Measurements from ENCODE around the gene ADAMTSL1. TPM values are rescaled to one million over a fixed set of nuclear protein-coding genes. Genes with fewer than 3 reads are reported as not detected.

Gene ADAMTSL1
- total RNA-seq, 2 experiments from 2014 or later = not detected

DNA sequence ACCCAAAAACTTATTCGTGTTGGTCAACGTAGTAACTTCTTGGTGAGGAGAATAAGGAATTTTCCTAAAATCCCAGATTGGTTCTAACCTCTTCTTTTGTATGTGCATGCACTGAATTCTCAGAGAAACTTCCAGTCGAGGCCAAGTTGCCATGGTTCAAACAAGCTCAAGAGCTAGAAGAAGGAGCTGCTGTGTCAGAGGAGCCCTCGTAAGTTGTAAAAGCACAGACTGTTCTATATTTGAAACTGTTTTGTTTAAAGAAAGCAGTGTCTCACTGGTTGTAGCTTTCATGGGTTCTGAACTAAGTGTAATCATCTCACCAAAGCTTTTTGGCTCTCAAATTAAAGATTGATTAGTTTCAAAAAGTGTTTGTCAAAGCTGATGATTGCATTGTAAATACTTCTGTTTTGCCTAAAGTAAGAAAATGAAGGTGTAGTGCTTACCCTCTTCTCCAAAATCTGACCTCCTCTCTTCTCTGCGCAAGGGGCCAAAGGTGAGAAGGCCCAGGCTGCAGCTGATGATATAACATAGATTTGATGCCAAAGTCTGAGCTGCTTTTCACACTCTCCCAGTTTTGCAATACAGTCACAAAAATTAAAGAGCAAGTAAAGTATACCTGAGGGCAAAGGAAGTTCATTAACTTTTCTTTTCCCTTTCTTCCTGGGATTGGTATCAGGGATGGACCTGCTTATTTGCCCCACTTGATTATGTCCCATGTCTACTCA is 210.8 kb downstream of the ADAMTSL1 start:
- no peaks in the 10 kb centered on the region for H3K4me1 ChIP-seq (ENCODE audit: insufficient read depth, low read length, poor library complexity, severe bottlenecking)
- H3K27ac ChIP-seq (ENCODE audit: low read depth, low read length, poor library complexity, severe bottlenecking) = no peak overlapping the region
- BruUV-seq (replicated peaks) = no TSS peak
- no peak overlapping the region for H3K4me2 ChIP-seq (ENCODE audit: low read length)
- no peak overlapping the region for H3K4me3 ChIP-seq (ENCODE audit: low read depth, low read length, poor library complexity, severe bottlenecking)
- H3K9me2 ChIP-seq (ENCODE audit: insufficient read depth, low read length) = no peaks in the 10 kb centered on the region
- TF ChIP-seq, protein P1, sequence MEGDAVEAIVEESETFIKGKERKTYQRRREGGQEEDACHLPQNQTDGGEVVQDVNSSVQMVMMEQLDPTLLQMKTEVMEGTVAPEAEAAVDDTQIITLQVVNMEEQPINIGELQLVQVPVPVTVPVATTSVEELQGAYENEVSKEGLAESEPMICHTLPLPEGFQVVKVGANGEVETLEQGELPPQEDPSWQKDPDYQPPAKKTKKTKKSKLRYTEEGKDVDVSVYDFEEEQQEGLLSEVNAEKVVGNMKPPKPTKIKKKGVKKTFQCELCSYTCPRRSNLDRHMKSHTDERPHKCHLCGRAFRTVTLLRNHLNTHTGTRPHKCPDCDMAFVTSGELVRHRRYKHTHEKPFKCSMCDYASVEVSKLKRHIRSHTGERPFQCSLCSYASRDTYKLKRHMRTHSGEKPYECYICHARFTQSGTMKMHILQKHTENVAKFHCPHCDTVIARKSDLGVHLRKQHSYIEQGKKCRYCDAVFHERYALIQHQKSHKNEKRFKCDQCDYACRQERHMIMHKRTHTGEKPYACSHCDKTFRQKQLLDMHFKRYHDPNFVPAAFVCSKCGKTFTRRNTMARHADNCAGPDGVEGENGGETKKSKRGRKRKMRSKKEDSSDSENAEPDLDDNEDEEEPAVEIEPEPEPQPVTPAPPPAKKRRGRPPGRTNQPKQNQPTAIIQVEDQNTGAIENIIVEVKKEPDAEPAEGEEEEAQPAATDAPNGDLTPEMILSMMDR (conservative IDR thresholded peaks at IDR 0.05; ENCODE audit: low read length) = no peak
- TF ChIP-seq EZH2phosphoT487 (IDR thresholded peaks at IDR 0.05; ENCODE audit: borderline replicate concordance, low read depth, low read length) = no peak
- H4K20me1 ChIP-seq (ENCODE audit: insufficient read depth, low read length) = no peaks in the 10 kb centered on the region
- intact Hi-C loops (cut with micrococcal nuclease; ENCODE audit: unreplicated experiment) = no loop called here
- no peak for DNase-seq (ENCODE audit: low spot score)
- H3K36me3 ChIP-seq (ENCODE audit: insufficient read depth, low read length) = no peaks in the 10 kb centered on the region
- no peak overlapping the region for H2AFZ ChIP-seq (ENCODE audit: low read length)
- POLR2A ChIA-PET = interaction anchor here (0.6 kb wide), 1 partner anchor 18 kb away, joined by 3 read pairs; no protein-coding TSS in a partner anchor
- CTCF ChIA-PET (ENCODE audit: unreplicated experiment) = interaction anchor here (0.6 kb wide), 1 partner anchor 553 kb away, joined by 3 read pairs; no protein-coding TSS in a partner anchor
- H3K9me3 ChIP-seq (ENCODE audit: low read length) = no peaks in the 10 kb centered on the region
- no peaks in the 10 kb centered on the region for H3K79me2 ChIP-seq (ENCODE audit: insufficient read depth, low read depth, low read length)

DNA sequence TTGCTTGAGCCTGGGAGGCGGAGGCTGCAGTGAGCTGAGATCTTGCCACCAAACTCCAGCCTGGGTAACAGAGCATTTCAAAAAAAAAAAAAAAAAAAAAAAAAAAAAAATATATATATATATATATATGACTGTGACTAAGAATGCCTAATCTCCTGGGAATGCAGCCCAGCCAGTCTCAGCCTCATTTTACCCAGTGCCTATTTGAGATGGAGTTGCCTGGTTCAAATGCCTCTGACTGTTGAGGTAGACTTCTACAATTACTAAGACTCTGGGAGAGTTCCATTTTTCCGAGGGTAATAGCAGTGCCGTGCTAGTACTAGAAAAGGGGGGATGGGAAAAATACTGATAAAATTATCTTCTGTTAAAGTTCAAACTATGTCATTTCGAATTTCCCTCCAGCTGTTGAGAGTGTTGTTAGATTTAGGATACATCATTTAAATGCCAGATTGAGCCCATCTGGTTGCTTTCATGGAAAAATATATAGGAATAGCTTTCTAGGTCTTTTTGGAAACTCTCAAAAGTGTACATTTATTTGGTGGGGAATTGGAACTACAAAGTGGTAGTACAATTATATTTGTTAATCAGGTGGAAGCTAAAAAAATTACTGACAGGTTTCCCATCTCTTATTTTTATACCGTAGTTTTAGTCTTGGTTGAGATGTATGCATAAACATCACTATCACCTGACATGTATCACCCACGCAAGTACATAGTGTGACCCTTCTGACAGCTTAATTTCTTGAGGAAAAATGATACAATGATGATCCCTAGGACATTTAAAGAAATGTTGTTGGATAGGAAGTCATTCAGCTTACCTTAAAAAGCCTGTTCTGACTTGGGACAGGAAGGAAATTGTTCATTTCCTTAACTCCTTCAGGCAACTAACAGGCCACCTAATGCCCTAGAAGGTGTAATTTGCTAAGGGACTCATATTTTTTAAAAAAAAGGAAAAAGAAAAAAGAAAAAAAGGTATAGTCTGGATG is 214.9 kb downstream of the ADAMTSL1 start:
- H3K9me2 ChIP-seq (ENCODE audit: insufficient read depth, low read length) = no peaks in the 10 kb centered on the region
- no peak overlapping the region for H2AFZ ChIP-seq (ENCODE audit: low read length)
- ChIA-PET CTCF (ENCODE audit: unreplicated experiment) (no interaction called here), POLR2A (no interaction called here)
- no peak overlapping the region for H3K27ac ChIP-seq (ENCODE audit: low read depth, low read length, poor library complexity, severe bottlenecking)
- no peak for TF ChIP-seq EZH2phosphoT487 (IDR thresholded peaks at IDR 0.05; ENCODE audit: borderline replicate concordance, low read depth, low read length)
- H3K9me3 ChIP-seq (ENCODE audit: low read length) = no peaks in the 10 kb centered on the region
- H3K36me3 ChIP-seq (ENCODE audit: insufficient read depth, low read length) = no peaks in the 10 kb centered on the region
- no peak overlapping the region for H3K4me3 ChIP-seq (ENCODE audit: low read depth, low read length, poor library complexity, severe bottlenecking)
- no peak overlapping the region for H3K4me2 ChIP-seq (ENCODE audit: low read length)
- H3K4me1 ChIP-seq (ENCODE audit: insufficient read depth, low read length, poor library complexity, severe bottlenecking) = no peaks in the 10 kb centered on the region
- DNase-seq (ENCODE audit: low spot score) = no peak
- no peaks in the 10 kb centered on the region for H3K79me2 ChIP-seq (ENCODE audit: insufficient read depth, low read depth, low read length)
- intact Hi-C loops (cut with micrococcal nuclease; ENCODE audit: unreplicated experiment) = no loop called here
- no TSS peak for BruUV-seq (replicated peaks)
- H4K20me1 ChIP-seq (ENCODE audit: insufficient read depth, low read length) = no peaks in the 10 kb centered on the region

DNA sequence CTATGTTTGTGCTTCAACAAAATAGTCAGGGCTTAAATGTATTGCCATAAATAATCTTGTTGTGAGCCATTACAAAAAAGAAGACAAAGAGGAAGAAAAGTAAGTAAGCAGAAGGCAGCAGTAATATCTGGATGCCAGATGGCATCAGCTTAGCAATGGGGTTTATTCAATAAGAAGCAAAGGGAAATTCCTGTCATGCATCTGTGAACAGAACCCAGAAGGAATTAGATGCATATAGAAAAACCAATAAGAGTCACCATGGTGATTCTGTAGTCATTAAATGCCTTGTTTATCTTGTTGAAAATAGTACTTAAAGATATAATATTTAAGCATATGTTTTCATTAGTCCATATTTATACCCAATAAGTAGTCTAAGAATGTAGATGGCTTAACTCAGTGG is 216.0 kb downstream of the ADAMTSL1 start:
- no peaks in the 10 kb centered on the region for H3K4me1 ChIP-seq (ENCODE audit: insufficient read depth, low read length, poor library complexity, severe bottlenecking)
- H3K27ac ChIP-seq (ENCODE audit: low read depth, low read length, poor library complexity, severe bottlenecking) = no peak overlapping the region
- CTCF ChIA-PET (ENCODE audit: unreplicated experiment) = no interaction called here
- H3K9me2 ChIP-seq (ENCODE audit: insufficient read depth, low read length) = no peaks in the 10 kb centered on the region
- POLR2A ChIA-PET = no interaction called here
- no peaks in the 10 kb centered on the region for H3K79me2 ChIP-seq (ENCODE audit: insufficient read depth, low read depth, low read length)
- no peak overlapping the region for H3K4me3 ChIP-seq (ENCODE audit: low read depth, low read length, poor library complexity, severe bottlenecking)
- H3K4me2 ChIP-seq (ENCODE audit: low read length) = no peak overlapping the region
- no peak for DNase-seq (ENCODE audit: low spot score)
- TF ChIP-seq, protein P1 (conservative IDR thresholded peaks at IDR 0.05; ENCODE audit: low read length) = no peak
- TF ChIP-seq EZH2phosphoT487 (IDR thresholded peaks at IDR 0.05; ENCODE audit: borderline replicate concordance, low read depth, low read length) = no peak
- no peaks in the 10 kb centered on the region for H3K36me3 ChIP-seq (ENCODE audit: insufficient read depth, low read length)
- no peaks in the 10 kb centered on the region for H4K20me1 ChIP-seq (ENCODE audit: insufficient read depth, low read length)
- BruUV-seq (replicated peaks) = no TSS peak
- H2AFZ ChIP-seq (ENCODE audit: low read length) = no peak overlapping the region
- no peaks in the 10 kb centered on the region for H3K9me3 ChIP-seq (ENCODE audit: low read length)
- intact Hi-C loops (cut with micrococcal nuclease; ENCODE audit: unreplicated experiment) = no loop called here
